HepG2 (cell line): ENCODE data around the gene RPS6KA2. TPM values are rescaled to one million over a fixed set of nuclear protein-coding genes. Genes with fewer than 3 reads are reported as not detected.
A peak's percentile ranks its signal among the peaks of the same experiment; 100 is the strongest.

Source experiments
- CREM ChIP-seq, 2 experiments: sonication (generic) in 1 of 2; formaldehyde crosslinking in 1 of 2; IDR thresholded peaks; 2 replicates each; pipeline versions ENCODE4 v1.4.0 to v1.6.1; 2016 to 2020; ENCODE audit warnings: antibody characterized with exemption in 1 of 2, mild to moderate bottlenecking in 1 of 2, missing genetic modification reagents in 1 of 2
- ETV6 ChIP-seq: sonication (generic); formaldehyde crosslinking; conservative IDR thresholded peaks from 2 replicates; pipeline ENCODE4 v1.4.0; 2020; ENCODE audit warnings: missing genetic modification reagents
- FOSL2 ChIP-seq: sonication (generic); formaldehyde crosslinking; IDR thresholded peaks from 2 replicates; pipeline ENCODE4 v1.4.0; 2020; ENCODE audit warnings: missing genetic modification reagents
- FOXO1 ChIP-seq: sonication (generic); formaldehyde crosslinking; IDR thresholded peaks from 2 replicates; pipeline ENCODE4 v1.4.0; 2020; ENCODE audit warnings: missing genetic modification reagents
- GFI1 ChIP-seq: sonication (generic); formaldehyde crosslinking; IDR thresholded peaks from 2 replicates; pipeline ENCODE4 v1.5.0; 2020; ENCODE audit warnings: missing genetic modification reagents, mild to moderate bottlenecking, borderline replicate concordance
- HMG20B ChIP-seq: conservative IDR thresholded peaks from 2 replicates; pipeline ENCODE4 v1.6.1; 2016; ENCODE audit warnings: missing genetic modification reagents, missing compliant biosample characterization
- KLF16 ChIP-seq, 2 experiments: sonication (generic) in 1 of 2; formaldehyde crosslinking in 1 of 2; IDR thresholded peaks; 2 replicates each; pipeline versions ENCODE4 v1.6.1 to v1.8.0; 2016 to 2023; ENCODE audit warnings: missing genetic modification reagents in 2 of 2, missing compliant biosample characterization in 1 of 2
- PHF21A ChIP-seq: sonication (generic); formaldehyde crosslinking; IDR thresholded peaks from 2 replicates; pipeline ENCODE4 v1.5.0; 2020; ENCODE audit warnings: mild to moderate bottlenecking, missing genetic modification reagents
- SMAD9 ChIP-seq: sonication (generic); formaldehyde crosslinking; IDR thresholded peaks from 2 replicates; pipeline ENCODE4 v1.5.1; 2020; ENCODE audit warnings: mild to moderate bottlenecking, missing genetic modification reagents
- SP4 ChIP-seq: sonication (generic); formaldehyde crosslinking; IDR thresholded peaks from 2 replicates; pipeline ENCODE4 v1.8.1; 2023; ENCODE audit warnings: mild to moderate bottlenecking, missing genetic modification reagents
- ZBTB40 ChIP-seq, 2 experiments: fragments of 450-650 bp in 1 of 2; sonication (generic) in 1 of 2; formaldehyde crosslinking in 1 of 2; IDR thresholded peaks; 2 replicates each; pipeline versions ENCODE4 v1.6.1 to v1.8.0; 2016 to 2022; ENCODE audit warnings: antibody characterized with exemption in 1 of 2, mild to moderate bottlenecking in 1 of 2, missing genetic modification reagents in 1 of 2
- ZBTB7A ChIP-seq: sonication (generic); formaldehyde crosslinking; IDR thresholded peaks from 2 replicates; pipeline ENCODE4 v1.8.0; 2022; ENCODE audit warnings: mild to moderate bottlenecking, missing genetic modification reagents
- ZNF574 ChIP-seq: sonication (generic); formaldehyde crosslinking; IDR thresholded peaks from 2 replicates; pipeline ENCODE4 v1.4.0; 2020; ENCODE audit warnings: missing genetic modification reagents
- ZNF691 ChIP-seq: sonication (generic); formaldehyde crosslinking; IDR thresholded peaks from 2 replicates; pipeline ENCODE4 v1.4.0; 2020; ENCODE audit warnings: missing genetic modification reagents, low read depth, mild to moderate bottlenecking, borderline replicate concordance
- polyA plus RNA-seq, 8 experiments: library from polyadenylated mRNA; depleted of rRNA in 3 of 8; stranded (reverse) in 7 of 8; unstranded in 1 of 8; fragments of >200 nt; fragmentation: Illumina TruSeq in 4 of 8; extraction: Trizol in 4 of 8; gene quantifications; 2 replicates each; pipeline versions ENCODE4 v1.2.1 to v1.2.3, GENCODE V29; 2011 to 2016; ENCODE audit warnings: low read depth in 4 of 8, missing spikeins in 1 of 8, mixed read lengths in 1 of 8; ENCODE audit not compliant: insufficient read depth in 1 of 8
- total RNA-seq, 5 experiments: library from RNA; depleted of rRNA; stranded (reverse); fragments of >200 nt; fragmentation: Illumina TruSeq; extraction: Trizol; gene quantifications; 2 replicates each; pipeline ENCODE4 v1.2.3, GENCODE V29; 2016; ENCODE audit warnings: low read depth in 1 of 5
- TF ChIP-seq, protein P1 (sequence below): sonication (generic); formaldehyde crosslinking; conservative IDR thresholded peaks from 2 replicates; pipeline ENCODE4 v1.8.0; 2022; ENCODE audit warnings: missing genetic modification reagents

Gene RPS6KA2
- total and polyA plus RNA-seq, 2 of the 13 experiments (the other 11 are each of a cell fraction or from before 2014, with no cell fraction given) = 0.22 to 0.38 TPM

DNA sequence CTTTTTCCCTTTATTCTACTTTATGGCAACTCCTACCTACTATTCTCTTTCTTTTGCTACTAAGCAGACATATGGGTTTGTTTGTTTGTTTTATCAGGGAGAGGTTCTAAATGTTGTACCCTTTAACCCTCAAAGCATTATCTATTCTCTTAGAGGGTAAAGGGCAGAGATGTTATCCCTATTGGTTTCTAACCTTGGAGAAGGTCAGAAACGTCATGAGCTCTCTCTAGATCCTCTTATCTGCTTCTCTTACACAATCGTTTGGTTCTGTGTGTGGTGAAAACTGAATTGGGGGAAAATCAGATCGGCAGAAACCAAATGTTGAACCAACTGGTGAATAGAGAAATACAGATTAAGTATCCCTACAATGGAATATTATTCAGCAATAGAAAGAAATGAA is 237.9 kb downstream of the RPS6KA2 start (continued):
- no peak for TF ChIP-seq ZBTB40 (IDR thresholded peaks at IDR 0.05)
- no peak for TF ChIP-seq ZBTB40 (CRISPR knock-in tag; IDR thresholded peaks at IDR 0.05)
- 0 out of 2 replicates have a peak, but pooled peaks have one; percentile 20 for TF ChIP-seq HMG20B (CRISPR knock-in tag)
- no peak for TF ChIP-seq SMAD9
- 0 out of 2 replicates have a peak, but pooled peaks have one; percentile 20 for TF ChIP-seq FOXO1 (CRISPR knock-in tag)
- TF ChIP-seq ZNF574 (CRISPR knock-in tag) = no peak
- TF ChIP-seq, protein P1, sequence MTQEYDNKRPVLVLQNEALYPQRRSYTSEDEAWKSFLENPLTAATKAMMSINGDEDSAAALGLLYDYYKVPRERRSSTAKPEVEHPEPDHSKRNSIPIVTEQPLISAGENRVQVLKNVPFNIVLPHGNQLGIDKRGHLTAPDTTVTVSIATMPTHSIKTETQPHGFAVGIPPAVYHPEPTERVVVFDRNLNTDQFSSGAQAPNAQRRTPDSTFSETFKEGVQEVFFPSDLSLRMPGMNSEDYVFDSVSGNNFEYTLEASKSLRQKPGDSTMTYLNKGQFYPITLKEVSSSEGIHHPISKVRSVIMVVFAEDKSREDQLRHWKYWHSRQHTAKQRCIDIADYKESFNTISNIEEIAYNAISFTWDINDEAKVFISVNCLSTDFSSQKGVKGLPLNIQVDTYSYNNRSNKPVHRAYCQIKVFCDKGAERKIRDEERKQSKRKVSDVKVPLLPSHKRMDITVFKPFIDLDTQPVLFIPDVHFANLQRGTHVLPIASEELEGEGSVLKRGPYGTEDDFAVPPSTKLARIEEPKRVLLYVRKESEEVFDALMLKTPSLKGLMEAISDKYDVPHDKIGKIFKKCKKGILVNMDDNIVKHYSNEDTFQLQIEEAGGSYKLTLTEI (CRISPR knock-in tag) = no peak
- TF ChIP-seq KLF16 (CRISPR knock-in tag; IDR thresholded peaks at IDR 0.05) = no peak; a peak in 1 of 4 replicates
- TF ChIP-seq ZBTB7A = no peak
- no peak for TF ChIP-seq FOSL2 (CRISPR knock-in tag)
- TF ChIP-seq ZNF691 (CRISPR knock-in tag) = no peak
- TF ChIP-seq PHF21A (CRISPR knock-in tag) = peak; percentile 36; the same call in 1 of the 2 replicates
- peak; percentile 79 for TF ChIP-seq CREM (IDR thresholded peaks at IDR 0.05)
- no peak for TF ChIP-seq CREM (CRISPR knock-in tag; IDR thresholded peaks at IDR 0.05)
- no peak for TF ChIP-seq ETV6
- no peak for TF ChIP-seq SP4
- peak; percentile 51; the same call in 1 of the 2 replicates for TF ChIP-seq GFI1 (CRISPR knock-in tag)
